IPS-18c (cell line): ENCODE measurements around the gene THRAP3.
"Not testable (repeated sequence)": the region's sequence is repeated elsewhere in the genome, so short reads cannot be mapped to it uniquely, and the experiment has no call there.

Source experiments
- H3K4me3 ChIP-seq: 2 replicates; pipeline ENCODE4 v1.7.0; 2013; ENCODE audit warnings: low read depth, mild to moderate bottlenecking, low read length, moderate library complexity; ENCODE audit not compliant: insufficient read depth
- H3K9me3 ChIP-seq: one replicate; pipeline ENCODE4 v1.6.1; 2013; ENCODE audit warnings: mild to moderate bottlenecking, low read length, moderate library complexity; ENCODE audit not compliant: control insufficient read depth, insufficient read depth

Gene THRAP3

GRCh38 chr1:36203554-36204346 lies 20.5 kb upstream of the THRAP3 start:
- Histone ChIP-seq H3K9me3 (no peaks in the 10 kb centered on the region), H3K4me3 (no peak overlapping the region)

GRCh38 chr1:36204347-36204909 lies 19.8 kb upstream of the THRAP3 start:
- no peaks in the 10 kb centered on the region for H3K9me3 ChIP-seq
- no peak overlapping the region for H3K4me3 ChIP-seq

GRCh38 chr1:36206323-36206858 lies 17.9 kb upstream of the THRAP3 start:
- no peaks in the 10 kb centered on the region for H3K9me3 ChIP-seq

GRCh38 chr1:36207339-36207738 lies 16.9 kb upstream of the THRAP3 start:
- Histone ChIP-seq H3K4me3 (no peak overlapping the region), H3K9me3 (no peaks in the 10 kb centered on the region)

More at GRCh38 chr1:36206323-36206858, 17.9 kb upstream of the THRAP3 start:
- no peak overlapping the region for H3K4me3 ChIP-seq

GRCh38 chr1:36208978-36209703 lies 15.1 kb upstream of the THRAP3 start:
- H3K4me3 ChIP-seq: no peak overlapping the region
- no peaks in the 10 kb centered on the region for H3K9me3 ChIP-seq

- no peak overlapping the region for H3K4me3 ChIP-seq
- H3K9me3 ChIP-seq: no peaks in the 10 kb centered on the region
Measured at GRCh38 chr1:36211307-36211706, 12.9 kb upstream of the THRAP3 start.

GRCh38 chr1:36211841-36212240 lies 12.4 kb upstream of the THRAP3 start:
- Histone ChIP-seq H3K9me3 (no peaks in the 10 kb centered on the region), H3K4me3 (no peak overlapping the region)

- Histone ChIP-seq H3K9me3 (no peaks in the 10 kb centered on the region), H3K4me3 (no peak overlapping the region)
Measured at GRCh38 chr1:36212782-36213181, 11.5 kb upstream of the THRAP3 start.

GRCh38 chr1:36217670-36218069 lies 6.6 kb upstream of the THRAP3 start:
- H3K9me3 ChIP-seq: no peaks in the 10 kb centered on the region
- no peak overlapping the region for H3K4me3 ChIP-seq

GRCh38 chr1:36221901-36222300 lies 2.3 kb upstream of the THRAP3 start:
- not testable (repeated sequence) for H3K9me3 ChIP-seq, H3K4me3 ChIP-seq

- no peaks in the 10 kb centered on the region for H3K9me3 ChIP-seq
- no peak overlapping the region for H3K4me3 ChIP-seq
Measured at GRCh38 chr1:36222481-36223380, 1.5 kb upstream of the THRAP3 start.

- H3K4me3 ChIP-seq: peak overlapping the region; percentile 78
- H3K9me3 ChIP-seq: no peaks in the 10 kb centered on the region
Measured at GRCh38 chr1:36223381-36223995, 755 bp upstream of the THRAP3 start.

GRCh38 chr1:36224537-36225282 lies 467 bp downstream of the THRAP3 start:
- H3K9me3 ChIP-seq: no peaks in the 10 kb centered on the region
- peak overlapping the region; percentile 98 for H3K4me3 ChIP-seq

GRCh38 chr1:36225283-36225899 lies 1.1 kb downstream of the THRAP3 start:
- Histone ChIP-seq H3K9me3 (no peaks in the 10 kb centered on the region), H3K4me3 (peak overlapping the region; percentile 98)

GRCh38 chr1:36230279-36230678 lies 6.0 kb downstream of the THRAP3 start:
- H3K9me3 ChIP-seq, H3K4me3 ChIP-seq: not testable (repeated sequence)

- Histone ChIP-seq H3K4me3 (no peak overlapping the region), H3K9me3 (no peaks in the 10 kb centered on the region)
Measured at GRCh38 chr1:36231191-36231590, 6.9 kb downstream of the THRAP3 start.
